Ovary (tissue), 9 donors: ENCODE results near the gene CPA1. TPM values are rescaled to one million over a fixed set of nuclear protein-coding genes. Genes with fewer than 3 reads are reported as not detected.

Experiments used
- DNase-seq, 5 donors: peaks; one replicate each; pipeline ENCODE4 v3.0.0-alpha.2; 2019 to 2020
- H3K27ac ChIP-seq, 2 donors: fragments of 200-600 bp; one replicate each; pipeline versions ENCODE4 v1.5.1 to v1.8.0; 2019 to 2022
- H3K27me3 ChIP-seq: fragments of 200-600 bp; one replicate; pipeline ENCODE4 v1.8.0; 2022
- H3K36me3 ChIP-seq: fragments of 200-600 bp; sonication (generic); one replicate; pipeline ENCODE4 v1.5.1; 2019
- H3K4me1 ChIP-seq: one replicate; pipeline ENCODE4 v1.8.1; 2013; ENCODE audit warnings: mild to moderate bottlenecking, moderate library complexity; ENCODE audit not compliant: insufficient read depth
- H3K4me3 ChIP-seq: fragments of 200-600 bp; sonication (generic); one replicate; pipeline ENCODE4 v1.5.1; 2017
- H3K9me3 ChIP-seq, 2 donors: fragments of 200-600 bp in 1 of 2; sonication (generic) in 1 of 2; one replicate each; pipeline versions ENCODE4 v1.5.1 to v1.8.1; 2013 to 2019; ENCODE audit warnings: mild to moderate bottlenecking in 1 of 2, moderate library complexity in 1 of 2
- CTCF ChIP-seq, 3 donors: fragments of 450-650 bp in 2 of 3; fragments of 200-600 bp in 1 of 3; IDR thresholded peaks; one replicate each; pipeline versions ENCODE4 v1.5.1 to v1.8.0; 2016 to 2022; ENCODE audit warnings: antibody characterized with exemption in 3 of 3, mild to moderate bottlenecking in 1 of 3
- EP300 ChIP-seq: sonication (generic); formaldehyde crosslinking; IDR thresholded peaks from one replicate; pipeline ENCODE4 v1.6.1; 2017; ENCODE audit warnings: antibody characterized with exemption
- POLR2A ChIP-seq: fragments of 450-650 bp; IDR thresholded peaks from one replicate; pipeline ENCODE4 v1.6.1; 2017; ENCODE audit warnings: antibody characterized with exemption, mild to moderate bottlenecking, moderate library complexity
- WGBS, 3 donors: extraction: QIAGEN DNeasy Blood & Tissue Kit in 1 of 3; methylation state at CpG; one replicate each; pipeline versions ENCODE4 v1.1.5 to v1.1.7; 2013 to 2017; 5-methylcytosine and 5-hydroxymethylcytosine counted together
- intact Hi-C, 4 donors: fragments of 100-400 bp; cut with DNase I; formaldehyde crosslinking; loops; one replicate each; pipeline versions ENCODE4 v1.11.0 to v1.15.1; 2022 to 2023
- polyA plus RNA-seq, 2 donors: library from polyadenylated mRNA; stranded (reverse); fragments of 200-250 nt in 1 of 2; fragments of 350-450 nt in 1 of 2; fragmentation: Illumina TruSeq in 1 of 2; extraction: RNeasy Lipid Tissue Mini Kit (QIAGEN cat#74804) in 1 of 2; gene quantifications; one replicate each; pipeline ENCODE4 v1.2.3, GENCODE V29; 2013 to 2014
- total RNA-seq, 7 donors: library from RNA; depleted of rRNA in 2 of 7; stranded (reverse); fragments of >200 nt in 2 of 7; fragmentation: NEBNext Ultra II Directional in 3 of 7; extraction: Animal tissue kit (Norgen Biotek cat#: 25700) in 3 of 7; gene quantifications; one replicate each; pipeline versions ENCODE4 v1.1.0 to v1.2.4, GENCODE V29; 2016 to 2023
- donor health status: DM: no; HTN: no; CAD: no; lungs with moderate emphysema.
- donor health status: DM: no; HTN: no; CAD: no.
- donor health status: Bipolar disorder and iron deficiency.
- donor health status: DM: yes; HTN: yes; CAD: no.
- donor health status: DM: no; HTN: no; CAD: no.
- donor health status: DM: yes; HTN: yes; CAD: no.

CPA1 gene
- total and polyA plus RNA-seq, 9 donors = 0.31 to 32.4 (median 1.9) TPM; not detected in 2

DNA sequence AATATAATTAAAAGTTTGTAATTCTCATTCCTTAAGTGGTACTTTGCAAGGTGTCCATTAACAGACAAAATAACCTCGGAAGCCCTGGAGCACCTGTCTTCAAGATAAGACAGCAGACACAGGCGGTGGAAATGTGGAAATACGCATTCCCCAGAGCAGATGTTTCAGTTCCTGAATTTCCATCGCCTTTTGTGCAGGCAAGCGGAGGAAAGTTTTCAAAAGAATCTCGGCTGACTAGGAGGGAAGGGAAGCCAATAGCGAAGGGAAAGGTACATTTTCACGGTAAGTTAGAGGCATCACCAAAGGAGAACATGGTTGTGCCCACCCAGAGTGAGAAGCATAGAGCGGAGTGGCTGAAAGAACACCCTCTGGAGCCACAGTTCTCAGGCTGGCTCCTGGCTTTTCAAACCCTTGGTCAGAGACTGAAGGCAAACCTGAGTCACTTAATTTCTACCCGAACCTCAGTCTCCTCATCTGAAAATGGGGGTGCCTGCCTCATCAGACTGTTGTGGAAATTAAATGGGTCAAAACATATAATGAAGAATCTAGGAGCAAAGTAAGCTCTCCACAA, 13.6 kb downstream of the CPA1 start:
- Histone ChIP-seq H3K4me1 (peaks cover 2% of the 10 kb centered on the region), H3K9me3 (no peaks in the 10 kb centered on the region), H3K27me3 (no peaks in the 10 kb centered on the region), H3K27ac (peak overlapping the region in 1 of 2 donors; percentile 31), H3K36me3 (no peaks in the 10 kb centered on the region), H3K4me3 (no peak overlapping the region)
- TF ChIP-seq CTCF (IDR thresholded peaks at IDR 0.05) = no peak
- no peak for TF ChIP-seq EP300
- no peak for TF ChIP-seq POLR2A
- DNase-seq = no peak
- intact Hi-C loops = no loop called here
- whole genome bisulfite sequencing, 3 donors = 68% methylated on average over 10 of the region's 10 CpGs

GRCh38 chr7:130394421-130395195, 14.3 kb downstream of the CPA1 start:
- 89 to 92% (median 91%) methylated on average over 7 of the region's 7 CpGs for WGBS, 3 donors
- no peaks in the 10 kb centered on the region for H3K9me3 ChIP-seq
- no peak overlapping the region for H3K4me3 ChIP-seq
- H3K4me1 ChIP-seq = peaks cover 2% of the 10 kb centered on the region
- no peak for DNase-seq
- no peak overlapping the region for H3K27ac ChIP-seq
- intact Hi-C loops = loop anchor here in 1 of 4 donors (5.0 kb wide), 1 partner anchor 37 kb away; no protein-coding TSS in a partner anchor
- no peaks in the 10 kb centered on the region for H3K36me3 ChIP-seq
- no peaks in the 10 kb centered on the region for H3K27me3 ChIP-seq
- no peak for TF ChIP-seq POLR2A
- TF ChIP-seq CTCF (IDR thresholded peaks at IDR 0.05) = no peak
- TF ChIP-seq EP300 = no peak

DNA sequence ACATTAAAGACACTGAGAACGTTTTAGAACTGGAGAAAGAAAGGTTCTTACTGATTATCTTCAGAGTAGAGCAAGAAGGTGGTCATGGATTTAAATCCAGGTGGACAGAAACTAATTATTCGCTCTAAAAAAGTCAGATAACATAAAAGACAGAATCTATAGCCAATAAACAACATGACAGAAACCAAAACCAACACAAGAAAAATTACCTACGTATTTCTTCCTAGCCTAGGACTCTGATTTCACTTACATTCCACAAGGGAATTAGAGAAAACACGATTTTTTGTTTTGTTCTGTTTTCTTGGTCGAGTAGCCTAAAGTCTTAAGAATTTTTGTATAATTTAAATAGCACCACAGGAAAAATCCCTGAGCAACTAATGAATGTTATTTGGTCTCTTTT, 15.1 kb downstream of the CPA1 start:
- DNase-seq = no peak
- intact Hi-C loops = loop anchor here in 1 of 4 donors (5.0 kb wide), 1 partner anchor 38 kb away; no protein-coding TSS in a partner anchor
- TF ChIP-seq POLR2A (no peak), CTCF (IDR thresholded peaks at IDR 0.05) (no peak)
- Histone ChIP-seq H3K27me3 (no peaks in the 10 kb centered on the region), H3K4me1 (peaks cover 6% of the 10 kb centered on the region), H3K27ac (no peak overlapping the region), H3K36me3 (no peaks in the 10 kb centered on the region), H3K4me3 (no peak overlapping the region), H3K9me3 (no peaks in the 10 kb centered on the region)
- WGBS, 3 donors = 45 to 62% (median 57%) methylated on average over 5 of the region's 5 CpGs

DNA sequence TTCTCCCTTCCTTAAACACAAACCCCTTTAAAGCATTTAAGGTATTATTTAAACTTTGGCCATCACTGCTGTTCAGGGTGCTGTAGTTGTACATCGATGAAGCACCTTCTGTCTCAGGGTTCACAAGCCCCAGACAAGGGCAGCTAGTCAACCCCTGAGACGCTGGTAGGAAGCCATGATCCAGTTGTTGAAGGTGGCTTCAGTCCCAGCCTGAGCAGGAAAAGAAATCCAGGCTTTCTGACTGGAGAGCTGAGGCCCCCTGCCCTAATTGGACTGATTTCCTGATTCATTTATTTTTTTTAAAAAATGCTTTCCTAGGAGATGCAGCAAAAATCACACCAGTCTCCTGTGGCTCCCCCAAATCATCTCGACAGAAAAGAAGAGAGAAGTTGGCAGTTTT, 15.8 kb downstream of the CPA1 start:
- TF ChIP-seq EP300 (no peak), POLR2A (no peak), CTCF (IDR thresholded peaks at IDR 0.05) (no peak)
- Histone ChIP-seq H3K4me3 (no peak overlapping the region), H3K9me3 (no peaks in the 10 kb centered on the region), H3K4me1 (peaks cover 10% of the 10 kb centered on the region), H3K36me3 (no peaks in the 10 kb centered on the region), H3K27ac (no peak overlapping the region), H3K27me3 (no peaks in the 10 kb centered on the region)
- 38 to 46% (median 39%) methylated on average over 3 of the region's 3 CpGs for WGBS, 3 donors
- intact Hi-C loops = loop anchor here in 1 of 4 donors (5.0 kb wide), 1 partner anchor 39 kb away; no protein-coding TSS in a partner anchor
- no peak for DNase-seq
